Endometrial microvascular endothelial cells (primary cell): ENCODE data around the gene DOCK11. TPM values are rescaled to one million over a fixed set of nuclear protein-coding genes. Genes with fewer than 3 reads are reported as not detected.
"Not testable (repeated sequence)": the region's sequence is repeated elsewhere in the genome, so short reads cannot be mapped to it uniquely, and the experiment has no call there.

ENCODE experiments used
- in situ Hi-C: cut with HindIII; loops from 2 replicates; pipeline ENCODE4 v1.10.0; 2017; ENCODE audit warnings: low sequenced_read_pairs, low pct_unique_long_range_greater_than_20kb; ENCODE audit errors: inconsistent ontology term
- total RNA-seq: library from RNA; depleted of rRNA; stranded (reverse); fragments of >200 nt; gene quantifications from one replicate; pipeline ENCODE4 v1.2.3, GENCODE V29; 2015; ENCODE audit errors: inconsistent ontology term

DOCK11 gene
- total RNA-seq, 1 donor from 2014 or later: 1.4 TPM

- in situ Hi-C loops: no loop called here
Observed at GRCh38 chrX:118660085-118660484, 164.5 kb downstream of the DOCK11 start.

DNA sequence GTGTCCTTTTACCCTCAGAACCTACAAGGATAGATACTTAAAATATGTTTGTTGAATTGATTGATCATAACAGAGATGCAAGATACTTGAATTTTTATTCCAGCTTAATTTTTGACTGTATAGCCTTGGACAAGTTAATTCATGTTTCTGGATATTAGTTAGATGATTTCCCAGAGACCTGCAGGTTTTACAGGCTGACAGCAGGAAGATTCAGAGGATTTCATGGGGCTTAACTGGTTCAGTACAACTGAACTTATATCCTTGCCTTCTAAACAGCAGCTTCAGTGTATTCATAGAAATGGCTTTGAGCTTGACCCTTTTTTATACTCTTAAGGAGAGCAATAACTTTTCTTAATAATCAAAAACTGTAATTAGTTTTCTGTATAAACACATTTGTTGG lies 169.6 kb downstream of the DOCK11 start:
- in situ Hi-C loops: no loop called here

- in situ Hi-C loops: no loop called here
Observed at GRCh38 chrX:118666521-118666920, 170.9 kb downstream of the DOCK11 start.

GRCh38 chrX:118669435-118669834 lies 173.8 kb downstream of the DOCK11 start:
- in situ Hi-C loops: no loop called here

DNA sequence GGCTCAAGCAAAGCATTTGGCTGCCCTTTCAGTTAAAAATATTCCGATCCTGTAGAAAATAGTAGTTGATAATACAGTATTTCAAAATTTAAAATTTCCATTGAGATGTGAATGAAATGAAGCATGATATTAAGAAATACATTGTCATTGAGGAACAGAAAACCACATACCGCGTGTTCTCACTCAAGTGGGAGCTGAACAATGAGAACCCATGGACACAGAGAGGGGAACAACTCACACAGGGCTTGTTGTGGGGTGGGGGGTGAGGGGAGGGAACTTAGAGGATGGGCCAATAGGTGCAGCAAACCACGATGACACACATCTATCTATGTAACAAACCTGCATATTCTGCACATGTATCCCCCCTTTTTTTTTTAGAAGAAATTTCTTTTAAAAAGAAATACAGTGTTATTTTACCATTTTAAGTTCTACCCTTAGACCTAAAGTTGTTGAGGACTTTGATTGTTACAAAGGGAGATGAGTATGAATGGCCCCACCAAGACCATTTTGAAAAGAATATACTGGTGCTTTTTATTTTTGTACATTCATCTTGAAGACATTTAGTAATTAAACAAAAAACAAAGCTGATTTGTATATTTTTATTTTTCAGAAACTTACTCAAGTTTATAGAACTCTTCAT lies 179.8 kb downstream of the DOCK11 start:
- in situ Hi-C loops: no loop called here

DNA sequence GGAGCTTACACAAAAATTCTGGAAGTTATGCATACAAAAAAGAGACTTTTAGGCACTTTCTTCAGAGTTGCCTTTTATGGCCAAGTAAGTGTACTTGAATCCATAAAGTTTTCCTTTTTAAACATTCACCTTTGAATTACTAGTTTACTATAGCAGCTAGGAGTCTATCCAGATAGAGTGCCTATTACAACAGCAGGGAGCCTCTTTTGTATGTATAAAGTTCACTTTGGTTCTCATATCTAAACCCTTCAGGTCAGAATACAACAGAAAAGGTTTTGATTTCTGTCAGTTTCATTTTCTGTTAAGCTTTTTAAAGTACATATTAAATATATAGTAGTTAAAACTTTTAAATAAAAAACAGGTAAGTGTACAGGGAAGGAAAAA lies 180.3 kb downstream of the DOCK11 start:
- in situ Hi-C loops: no loop called here

DNA sequence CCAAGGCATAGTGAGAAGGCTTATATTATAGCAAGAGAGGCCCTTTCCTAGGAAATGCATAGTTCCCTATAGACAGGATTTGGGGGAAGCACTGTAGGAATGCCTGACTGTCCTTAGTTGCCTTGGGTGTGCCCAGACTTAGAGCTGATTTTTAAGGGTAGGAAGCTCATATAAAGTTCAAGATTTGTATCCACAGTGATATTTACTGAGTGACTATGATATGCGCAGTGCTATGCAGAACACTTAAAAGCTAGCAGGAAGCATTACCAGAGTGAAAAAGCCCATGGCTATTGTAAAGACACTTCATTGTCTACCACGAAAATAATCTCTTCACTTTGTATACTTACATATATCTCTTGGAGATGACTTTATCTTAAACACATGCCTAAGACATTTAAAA lies 181.7 kb downstream of the DOCK11 start:
- in situ Hi-C loops: no loop called here

DNA sequence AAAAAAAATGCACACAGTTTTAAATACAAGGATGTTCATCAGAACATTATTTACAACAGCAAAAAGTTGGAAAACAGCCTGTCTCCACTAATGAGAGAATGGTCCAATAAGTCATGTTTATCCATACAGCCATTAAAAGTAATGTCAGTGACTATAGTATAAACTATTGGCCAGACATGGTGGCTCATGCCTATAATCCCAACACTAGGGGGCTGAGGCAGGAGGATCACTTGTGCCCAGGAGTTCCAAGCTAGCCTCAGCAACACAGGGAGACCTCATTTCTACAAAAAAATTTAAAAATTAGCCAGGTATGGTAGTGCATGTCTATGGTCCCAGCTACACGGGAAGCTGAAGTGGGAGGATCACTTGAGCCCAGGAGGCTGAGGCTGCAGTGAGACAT lies 183.7 kb downstream of the DOCK11 start:
- in situ Hi-C loops: no loop called here

DNA sequence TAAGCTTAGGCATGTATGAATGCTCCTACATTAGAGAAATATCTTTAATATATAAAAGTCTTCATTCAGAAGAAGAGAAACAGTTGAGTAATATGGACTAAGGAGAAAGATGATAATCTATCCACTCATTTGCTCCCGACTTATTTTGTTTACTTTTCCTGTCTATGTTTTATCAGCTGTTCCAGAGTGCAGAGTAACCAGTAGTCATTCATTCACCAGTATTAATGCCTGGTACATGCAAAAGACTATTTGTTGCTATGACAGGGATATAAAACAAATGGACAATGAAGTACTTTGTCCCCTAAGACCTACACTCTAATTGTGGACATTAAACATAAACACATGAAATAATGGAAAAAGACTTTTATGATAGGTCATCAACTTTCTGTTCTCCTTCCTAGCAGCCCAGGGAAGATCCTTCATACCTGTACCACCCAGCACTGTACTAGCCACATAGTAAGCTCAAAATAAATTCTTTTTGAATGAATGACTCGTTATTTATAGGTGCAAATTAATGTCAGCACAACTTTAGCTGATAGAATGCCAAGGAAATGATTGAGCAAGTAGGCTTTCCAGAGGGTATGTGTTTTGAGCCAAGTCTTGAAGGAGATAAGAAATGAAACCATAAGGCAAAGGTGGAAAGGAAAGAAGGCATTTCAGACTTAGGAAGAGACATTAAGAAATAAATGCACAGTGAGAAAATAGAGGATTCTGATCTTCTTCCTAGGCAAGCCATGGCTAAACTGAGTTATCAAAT lies 186.8 kb downstream of the DOCK11 start:
- in situ Hi-C loops: no loop called here

DNA sequence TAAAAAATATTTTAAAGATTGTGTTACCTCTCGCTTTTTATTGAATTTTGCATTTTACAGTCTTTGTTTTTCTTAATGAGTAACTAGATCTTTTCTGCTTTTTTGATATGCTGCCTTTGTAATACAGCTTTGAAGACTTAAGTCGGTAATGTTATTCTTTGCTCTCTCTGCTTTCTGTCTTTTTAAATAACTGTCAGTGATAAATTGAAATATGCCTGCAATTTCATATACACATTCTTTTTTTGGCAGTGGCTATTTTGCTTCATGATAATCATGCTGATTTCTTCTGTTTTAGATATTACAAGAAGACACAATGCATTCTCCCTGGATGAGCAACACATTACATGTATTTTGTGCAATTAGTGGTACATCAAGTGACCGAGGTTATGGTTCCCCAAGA lies 189.8 kb downstream of the DOCK11 start:
- in situ Hi-C loops: no loop called here

GRCh38 chrX:118688935-118689334 lies 193.3 kb downstream of the DOCK11 start:
- in situ Hi-C loops: no loop called here

DNA sequence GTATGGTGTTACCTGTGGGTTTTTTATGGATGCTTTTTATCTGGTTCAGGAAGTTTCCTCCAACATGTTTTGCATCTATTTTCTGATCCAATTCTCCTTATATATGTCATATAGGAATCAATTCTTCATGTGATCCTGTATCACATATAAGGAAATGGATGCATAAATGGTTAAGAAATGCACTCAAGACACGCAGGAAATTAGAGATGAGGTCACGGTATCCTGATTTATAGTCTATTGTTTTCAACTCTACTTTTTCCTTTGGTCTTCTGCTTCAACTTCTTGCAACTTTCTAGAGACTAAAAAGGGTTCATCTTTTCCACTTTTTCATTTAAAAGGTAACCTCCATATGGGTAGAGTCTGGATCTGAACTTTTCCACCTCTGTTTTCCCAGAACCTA lies 198.2 kb downstream of the DOCK11 start:
- in situ Hi-C loops: no loop called here

- in situ Hi-C loops: no loop called here
Observed at GRCh38 chrX:118694638-118695037, 199.0 kb downstream of the DOCK11 start.

GRCh38 chrX:118698516-118699170 lies 203.0 kb downstream of the DOCK11 start:
- in situ Hi-C loops: no loop called here

DNA sequence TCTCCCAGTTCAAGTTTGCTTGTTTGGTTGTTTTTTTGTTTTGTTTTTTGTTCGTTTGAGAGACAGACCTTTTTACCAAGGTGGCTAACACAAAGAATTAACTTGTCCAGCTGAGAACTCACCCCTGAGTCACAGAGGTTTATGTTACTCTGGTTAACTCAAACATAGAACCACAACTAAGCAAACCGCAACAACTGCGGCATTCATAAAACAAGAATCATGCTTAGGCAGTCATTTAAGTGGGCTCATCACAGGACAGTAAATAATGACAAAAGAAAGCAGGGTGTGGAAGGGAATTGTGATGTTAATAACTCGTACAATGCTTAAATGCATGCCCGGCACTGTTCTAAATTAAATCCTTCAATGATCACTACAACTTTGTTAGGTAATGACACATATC lies 207.1 kb downstream of the DOCK11 start:
- in situ Hi-C loops: no loop called here

- in situ Hi-C loops: no loop called here
Observed at GRCh38 chrX:118706681-118707080, 211.1 kb downstream of the DOCK11 start.

DNA sequence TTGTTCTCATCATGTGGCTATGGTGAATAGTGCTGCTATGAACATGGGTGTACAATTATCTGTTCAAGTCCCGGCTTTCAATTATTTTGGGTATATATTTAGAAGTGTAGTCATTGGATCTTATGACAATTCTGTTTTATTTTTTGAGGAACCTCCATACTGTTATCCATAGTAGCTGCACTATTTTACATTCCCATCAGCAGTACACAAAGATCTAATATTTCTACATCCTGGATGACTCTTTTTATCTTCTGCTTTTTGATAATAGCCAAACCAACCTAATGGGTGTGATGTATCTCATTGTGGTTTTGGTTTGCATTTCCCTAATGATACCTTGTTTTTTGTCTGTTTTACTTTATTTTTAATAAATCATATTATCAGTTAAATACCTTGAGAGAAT lies 218.9 kb downstream of the DOCK11 start:
- in situ Hi-C loops: no loop called here

DNA sequence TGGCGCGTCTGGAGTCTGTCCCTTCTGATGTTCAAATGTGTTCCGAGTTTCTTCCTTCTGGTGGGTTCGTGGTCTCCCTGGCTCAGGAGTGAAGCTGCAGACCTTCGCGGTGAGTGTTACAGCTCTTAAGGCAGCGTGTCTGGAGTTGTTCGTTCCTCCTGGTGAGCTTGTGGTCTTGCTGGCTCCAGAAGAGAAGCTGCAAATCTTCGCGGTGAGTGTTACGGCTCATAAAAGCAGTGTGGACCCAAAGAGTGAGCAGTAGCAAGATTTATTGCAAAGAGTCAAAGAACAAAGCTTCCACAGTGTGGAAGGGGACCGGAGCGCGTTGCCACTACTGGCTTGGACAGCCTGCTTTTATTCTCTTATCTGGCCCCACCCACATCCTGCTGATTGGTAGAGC lies 220.3 kb downstream of the DOCK11 start:
- in situ Hi-C loops: not testable (repeated sequence)

DNA sequence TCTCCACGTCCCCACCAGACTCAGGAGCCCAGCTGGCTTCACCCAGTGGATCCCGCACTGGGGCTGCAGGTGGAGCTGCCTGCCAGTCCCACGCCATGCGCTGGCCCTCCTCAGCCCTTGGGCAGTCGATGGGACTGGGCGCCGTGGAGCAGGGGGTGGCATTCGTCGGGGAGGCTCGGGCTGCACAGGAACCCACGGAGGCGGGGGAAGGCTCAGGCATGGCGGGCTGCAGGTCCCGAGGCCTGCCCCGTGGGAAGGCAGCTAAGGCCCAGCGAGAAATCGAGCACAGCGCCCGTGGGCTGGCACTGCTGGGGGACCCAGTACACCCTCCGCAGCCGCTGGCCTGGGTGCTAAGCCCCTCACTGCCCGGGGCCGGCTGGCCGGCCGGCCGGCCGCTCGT lies 221.2 kb downstream of the DOCK11 start:
- in situ Hi-C loops: not testable (repeated sequence)

GRCh38 chrX:118717678-118718391 lies 222.2 kb downstream of the DOCK11 start:
- in situ Hi-C loops: no loop called here
